RWPE2 (cell line): ENCODE results near the gene SLC38A8.

Experiments
- ATAC-seq: fragments of 200-7000 bp; cut with Tn5 transposase; 3 replicates; pipeline ENCODE4 v1.9.1; 2021; ENCODE audit warnings: low read depth
- DNase-seq: peaks from one replicate; pipeline ENCODE4 v3.0.0-alpha.2; 2020; ENCODE audit warnings: low spot score
- H3K27ac ChIP-seq: fragments of 450-650 bp; 2 replicates; pipeline ENCODE4 v1.5.1; 2017; ENCODE audit warnings: mild to moderate bottlenecking; ENCODE audit not compliant: poor library complexity, severe bottlenecking
- H3K27me3 ChIP-seq: fragments of 250-450 bp; sonication (Bioruptor Pico); 2 replicates; pipeline ENCODE4 v1.5.1; 2021; ENCODE audit warnings: mild to moderate bottlenecking, moderate library complexity; ENCODE audit not compliant: insufficient read depth, poor library complexity, severe bottlenecking
- H3K36me3 ChIP-seq: fragments of 250-450 bp; sonication (Bioruptor Pico); 2 replicates; pipeline ENCODE4 v1.5.1; 2020; ENCODE audit warnings: low read depth, mild to moderate bottlenecking, moderate library complexity
- H3K4me1 ChIP-seq: fragments of 250-450 bp; sonication (Bioruptor Pico); 2 replicates; pipeline ENCODE4 v1.5.1; 2021; ENCODE audit warnings: mild to moderate bottlenecking, moderate library complexity; ENCODE audit not compliant: insufficient read depth, poor library complexity, severe bottlenecking
- H3K4me3 ChIP-seq: fragments of 250-450 bp; sonication (Bioruptor Pico); 2 replicates; pipeline ENCODE4 v1.5.1; 2021; ENCODE audit warnings: mild to moderate bottlenecking, moderate library complexity; ENCODE audit not compliant: severe bottlenecking
- H3K9me3 ChIP-seq: fragments of 250-450 bp; sonication (Bioruptor Pico); 2 replicates; pipeline ENCODE4 v1.5.1; 2021; ENCODE audit warnings: mild to moderate bottlenecking, moderate library complexity; ENCODE audit not compliant: severe bottlenecking
- TF ChIP-seq, protein P1 (sequence below): fragments of 450-650 bp; IDR thresholded peaks from one replicate; pipeline ENCODE4 v1.5.1; 2017; ENCODE audit warnings: mild to moderate bottlenecking, moderate library complexity; ENCODE audit not compliant: poor library complexity, severe bottlenecking

SLC38A8 gene

DNA sequence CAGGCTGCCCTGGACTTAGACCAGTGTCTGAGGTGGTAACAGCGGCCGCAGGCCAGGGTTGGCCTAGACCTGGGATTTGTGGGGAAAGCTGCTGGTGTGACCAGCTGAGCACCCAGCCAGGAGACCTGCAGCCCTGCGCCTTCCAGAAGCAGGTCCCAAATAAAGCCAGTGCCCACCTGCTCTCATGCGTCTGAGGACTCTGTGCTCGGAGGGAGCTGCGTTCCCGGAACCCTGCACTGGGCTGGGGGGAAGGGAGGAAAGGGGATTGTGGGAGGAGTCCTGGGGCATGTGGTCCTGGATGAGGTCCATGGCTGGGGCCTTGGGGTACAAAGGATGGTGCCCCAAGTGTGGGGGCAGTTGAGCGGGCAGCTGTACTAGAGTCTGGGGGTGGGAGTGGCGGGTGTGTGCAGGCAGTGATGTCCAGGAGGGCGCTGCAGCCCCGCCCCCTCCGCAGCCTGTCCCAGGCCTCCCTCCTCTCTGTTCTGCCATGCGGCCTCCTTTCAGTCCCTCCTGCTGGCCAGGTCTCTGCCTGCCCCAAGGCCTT, 76.4 kb downstream of the SLC38A8 start:
- 0 out of 2 replicates have a peak, but pooled peaks cover 4% of the 10 kb centered on the region for H3K36me3 ChIP-seq
- H3K9me3 ChIP-seq, result no peaks in the 10 kb centered on the region
- TF ChIP-seq, protein P1, sequence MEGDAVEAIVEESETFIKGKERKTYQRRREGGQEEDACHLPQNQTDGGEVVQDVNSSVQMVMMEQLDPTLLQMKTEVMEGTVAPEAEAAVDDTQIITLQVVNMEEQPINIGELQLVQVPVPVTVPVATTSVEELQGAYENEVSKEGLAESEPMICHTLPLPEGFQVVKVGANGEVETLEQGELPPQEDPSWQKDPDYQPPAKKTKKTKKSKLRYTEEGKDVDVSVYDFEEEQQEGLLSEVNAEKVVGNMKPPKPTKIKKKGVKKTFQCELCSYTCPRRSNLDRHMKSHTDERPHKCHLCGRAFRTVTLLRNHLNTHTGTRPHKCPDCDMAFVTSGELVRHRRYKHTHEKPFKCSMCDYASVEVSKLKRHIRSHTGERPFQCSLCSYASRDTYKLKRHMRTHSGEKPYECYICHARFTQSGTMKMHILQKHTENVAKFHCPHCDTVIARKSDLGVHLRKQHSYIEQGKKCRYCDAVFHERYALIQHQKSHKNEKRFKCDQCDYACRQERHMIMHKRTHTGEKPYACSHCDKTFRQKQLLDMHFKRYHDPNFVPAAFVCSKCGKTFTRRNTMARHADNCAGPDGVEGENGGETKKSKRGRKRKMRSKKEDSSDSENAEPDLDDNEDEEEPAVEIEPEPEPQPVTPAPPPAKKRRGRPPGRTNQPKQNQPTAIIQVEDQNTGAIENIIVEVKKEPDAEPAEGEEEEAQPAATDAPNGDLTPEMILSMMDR, result no peak
- H3K27me3 ChIP-seq, result peaks cover 5% of the 10 kb centered on the region
- DNase-seq (no peak), ATAC-seq (no peak)
- H3K4me1 ChIP-seq, result no peaks in the 10 kb centered on the region
- no peak overlapping the region for H3K4me3 ChIP-seq
- H3K27ac ChIP-seq, result no peak overlapping the region

DNA sequence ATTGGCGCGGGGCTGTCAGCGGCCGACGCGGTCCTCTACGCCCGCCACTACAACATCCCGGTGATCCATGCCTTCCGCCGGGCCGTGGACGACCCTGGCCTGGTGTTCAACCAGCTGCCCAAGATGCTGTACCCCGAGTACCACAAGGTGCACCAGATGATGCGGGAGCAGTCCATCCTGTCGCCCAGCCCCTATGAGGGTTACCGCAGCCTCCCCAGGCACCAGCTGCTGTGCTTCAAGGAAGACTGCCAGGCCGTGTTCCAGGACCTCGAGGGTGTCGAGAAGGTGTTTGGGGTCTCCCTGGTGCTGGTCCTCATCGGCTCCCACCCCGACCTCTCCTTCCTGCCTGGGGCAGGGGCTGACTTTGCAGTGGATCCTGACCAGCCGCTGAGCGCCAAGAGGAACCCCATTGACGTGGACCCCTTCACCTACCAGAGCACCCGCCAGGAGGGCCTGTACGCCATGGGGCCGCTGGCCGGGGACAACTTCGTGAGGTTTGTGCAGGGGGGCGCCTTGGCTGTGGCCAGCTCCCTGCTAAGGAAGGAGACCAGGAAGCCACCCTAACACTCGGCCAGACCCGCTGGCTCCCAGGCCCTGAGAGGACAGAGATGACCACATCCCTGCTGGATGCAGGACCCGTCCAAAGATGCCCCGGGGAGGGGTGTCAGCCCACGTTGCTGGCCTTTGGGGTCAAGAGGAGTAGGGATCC, 77.0 kb downstream of the SLC38A8 start:
- Histone ChIP-seq H3K4me1 (no peaks in the 10 kb centered on the region), H3K27me3 (peaks cover 5% of the 10 kb centered on the region), H3K27ac (no peak overlapping the region), H3K9me3 (no peaks in the 10 kb centered on the region), H3K36me3 (0 out of 2 replicates have a peak, but pooled peaks cover 4% of the 10 kb centered on the region), H3K4me3 (no peak overlapping the region)
- ATAC-seq, result no peak
- TF ChIP-seq, protein P1, result no peak
- no peak for DNase-seq

DNA sequence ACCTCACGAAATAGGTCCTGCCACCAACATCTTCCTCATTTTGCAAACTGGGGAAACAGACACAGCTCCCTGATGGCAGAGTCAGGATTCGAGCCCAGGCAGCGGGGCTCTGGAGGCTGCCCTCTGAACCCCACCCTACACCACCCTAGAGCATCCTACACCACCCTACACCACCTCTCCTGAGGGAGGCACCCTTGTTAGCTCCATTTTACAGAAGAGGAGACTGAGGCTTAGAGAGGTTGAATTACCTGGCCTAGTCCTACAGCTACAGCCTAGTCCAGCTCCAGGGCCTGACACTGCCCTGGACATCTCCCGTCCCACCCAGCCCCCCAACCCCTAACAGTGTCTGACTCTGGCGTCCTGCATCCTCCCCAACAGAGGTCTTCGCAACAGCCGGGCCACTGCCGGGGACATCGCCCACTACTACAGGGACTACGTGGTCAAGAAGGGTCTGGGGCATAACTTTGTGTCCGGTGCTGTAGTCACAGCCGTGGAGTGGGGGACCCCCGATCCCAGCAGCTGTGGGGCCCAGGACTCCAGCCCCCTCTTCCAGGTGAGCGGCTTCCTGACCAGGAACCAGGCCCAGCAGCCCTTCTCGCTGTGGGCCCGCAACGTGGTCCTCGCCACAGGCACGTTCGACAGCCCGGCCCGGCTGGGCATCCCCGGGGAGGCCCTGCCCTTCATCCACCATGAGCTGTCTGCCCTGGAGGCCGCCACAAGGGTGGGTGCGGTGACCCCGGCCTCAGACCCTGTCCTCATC, 77.7 kb downstream of the SLC38A8 start:
- H3K4me3 ChIP-seq, result no peak overlapping the region
- H3K4me1 ChIP-seq, result no peaks in the 10 kb centered on the region
- peaks cover 5% of the 10 kb centered on the region for H3K27me3 ChIP-seq
- peaks cover 6% of the 10 kb centered on the region for H3K36me3 ChIP-seq
- no peak for ATAC-seq
- H3K9me3 ChIP-seq, result no peaks in the 10 kb centered on the region
- no peak overlapping the region for H3K27ac ChIP-seq
- TF ChIP-seq, protein P1, result no peak
- no peak for DNase-seq

DNA sequence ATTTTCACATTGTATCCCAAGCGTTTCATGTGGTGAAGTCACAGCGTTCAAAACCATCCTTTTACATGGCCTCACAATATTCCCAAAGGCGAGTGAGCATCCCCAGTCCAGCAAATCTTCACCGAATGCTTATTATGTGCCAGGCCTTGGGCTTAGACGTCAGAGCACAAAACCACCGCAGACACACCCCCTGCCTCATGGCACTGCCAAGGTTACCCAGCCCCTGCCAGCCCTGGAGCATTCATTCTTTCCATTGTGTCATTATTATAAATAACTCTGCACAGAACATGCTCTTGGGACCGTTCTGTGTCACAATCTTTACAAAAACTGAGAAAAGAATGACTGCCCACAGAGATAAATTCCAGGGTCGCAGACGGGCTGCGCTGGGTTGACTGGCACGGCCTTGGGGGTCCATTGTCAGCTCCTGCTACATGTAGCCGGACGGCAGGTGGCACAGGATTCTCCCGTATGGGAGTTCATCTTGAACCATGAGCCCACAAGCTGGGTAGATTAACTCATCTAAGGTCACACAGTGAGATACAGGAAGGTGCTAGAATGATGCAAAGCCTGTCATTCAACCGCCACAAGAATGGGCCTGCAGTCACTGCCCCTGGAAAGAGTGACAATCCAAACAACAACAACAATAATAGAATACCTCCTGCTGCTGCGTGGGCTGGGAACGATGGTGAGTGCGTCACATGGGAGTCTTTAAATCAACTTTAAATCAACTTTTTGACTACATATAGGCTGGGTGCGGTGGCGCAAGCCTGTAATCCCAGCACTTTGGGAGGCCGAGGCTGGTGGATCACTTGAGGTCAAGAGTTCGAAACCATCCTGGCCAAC, 79.1 kb downstream of the SLC38A8 start:
- no peak for DNase-seq
- peaks cover 16% of the 10 kb centered on the region for H3K36me3 ChIP-seq
- no peak overlapping the region for H3K27ac ChIP-seq
- no peaks in the 10 kb centered on the region for H3K4me1 ChIP-seq
- no peak overlapping the region for H3K4me3 ChIP-seq
- no peaks in the 10 kb centered on the region for H3K9me3 ChIP-seq
- TF ChIP-seq, protein P1, result no peak
- ATAC-seq, result no peak
- no peaks in the 10 kb centered on the region for H3K27me3 ChIP-seq
